KMS-11 (cell line): ENCODE data around the gene INO80C.

Source experiments
- H2AFZ ChIP-seq: fragments of 200-600 bp; sonication (generic); 2 replicates; pipeline ENCODE4 v1.6.1; 2016; ENCODE audit warnings: antibody characterized with exemption, mixed run types, low read depth
- H3K27ac ChIP-seq: fragments of 200-600 bp; sonication (generic); 2 replicates; pipeline ENCODE4 v1.6.1; 2016; ENCODE audit warnings: mild to moderate bottlenecking, mixed run types
- H3K27me3 ChIP-seq: fragments of 200-600 bp; sonication (generic); 2 replicates; pipeline ENCODE4 v1.6.1; 2017; ENCODE audit warnings: mild to moderate bottlenecking, low read depth, mixed run types, moderate library complexity; ENCODE audit not compliant: insufficient read depth
- H3K36me3 ChIP-seq: fragments of 200-600 bp; sonication (generic); 2 replicates; pipeline ENCODE4 v1.6.1; 2017; ENCODE audit warnings: mild to moderate bottlenecking, mixed run types; ENCODE audit not compliant: insufficient read depth
- H3K4me1 ChIP-seq: fragments of 200-600 bp; sonication (generic); 2 replicates; pipeline ENCODE4 v1.6.1; 2016; ENCODE audit warnings: mild to moderate bottlenecking, low read depth, mixed run types; ENCODE audit not compliant: poor library complexity, severe bottlenecking
- H3K4me2 ChIP-seq: fragments of 200-600 bp; sonication (generic); 2 replicates; pipeline ENCODE4 v1.7.0; 2016; ENCODE audit warnings: mild to moderate bottlenecking, mixed run types
- H3K4me3 ChIP-seq: fragments of 200-600 bp; sonication (generic); IDR thresholded peaks from 2 replicates; pipeline ENCODE4 v1.6.1; 2017; ENCODE audit warnings: low read depth, low read length, mixed read lengths; ENCODE audit not compliant: insufficient read depth
- H3K79me2 ChIP-seq: fragments of 200-600 bp; sonication (generic); 2 replicates; pipeline ENCODE4 v1.6.1; 2016; ENCODE audit warnings: low read depth, mixed run types; ENCODE audit not compliant: insufficient read depth
- H3K9ac ChIP-seq: fragments of 200-600 bp; sonication (generic); 2 replicates; pipeline ENCODE4 v1.6.1; 2016; ENCODE audit warnings: mild to moderate bottlenecking, mixed run types
- H4K20me1 ChIP-seq: fragments of 200-600 bp; sonication (generic); 2 replicates; pipeline ENCODE4 v1.6.1; 2016; ENCODE audit warnings: mild to moderate bottlenecking, mixed run types; ENCODE audit not compliant: insufficient read depth
- CTCF ChIP-seq: fragments of 200-600 bp; sonication (generic); conservative IDR thresholded peaks from 2 replicates; pipeline ENCODE4 v1.6.1; 2017; ENCODE audit warnings: low read depth, mild to moderate bottlenecking, antibody characterized with exemption, low read length, moderate library complexity, mixed read lengths

The INO80C gene

DNA sequence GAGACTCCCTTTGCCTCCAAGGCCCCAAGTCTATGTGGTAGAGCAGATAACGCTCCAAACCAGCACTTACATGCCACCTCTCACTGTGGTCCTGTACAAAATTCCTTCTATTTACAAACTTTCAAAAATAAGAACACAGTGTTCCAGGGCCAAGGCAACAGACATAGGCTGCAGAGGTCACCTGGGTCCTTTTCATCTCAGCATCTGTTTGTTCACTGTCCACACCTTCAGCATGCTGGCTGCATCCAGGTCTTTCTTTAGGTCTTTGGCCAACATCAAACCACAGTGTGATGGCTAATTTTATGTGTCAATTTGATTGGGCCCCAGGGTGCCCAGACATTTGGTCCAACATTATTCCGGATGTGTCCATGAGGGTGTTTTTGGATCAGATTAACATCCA lies 20.0 kb upstream of the INO80C start:
- H4K20me1 ChIP-seq = no peaks in the 10 kb centered on the region

GRCh38 chr18:35516789-35517188 lies 19.0 kb upstream of the INO80C start:
- Histone ChIP-seq H3K79me2 (no peaks in the 10 kb centered on the region), H3K27ac (no peak overlapping the region), H3K4me2 (no peak overlapping the region), H3K27me3 (no peaks in the 10 kb centered on the region), H3K36me3 (no peaks in the 10 kb centered on the region), H3K4me3 (no peak overlapping the region), H4K20me1 (no peaks in the 10 kb centered on the region), H3K4me1 (peaks cover 6% of the 10 kb centered on the region), H3K9ac (no peak overlapping the region), H2AFZ (no peak overlapping the region)
- TF ChIP-seq CTCF = no peak

More for the DNA sequence above, 20.0 kb upstream of the INO80C start:
- H3K4me1 ChIP-seq = no peaks in the 10 kb centered on the region
- H3K27me3 ChIP-seq = no peaks in the 10 kb centered on the region
- no peaks in the 10 kb centered on the region for H3K79me2 ChIP-seq
- no peaks in the 10 kb centered on the region for H3K36me3 ChIP-seq
- H3K9ac ChIP-seq = no peak overlapping the region
- no peak overlapping the region for H2AFZ ChIP-seq
- no peak overlapping the region for H3K4me3 ChIP-seq
- TF ChIP-seq CTCF = no peak
- no peak overlapping the region for H3K27ac ChIP-seq
- H3K4me2 ChIP-seq = no peak overlapping the region

DNA sequence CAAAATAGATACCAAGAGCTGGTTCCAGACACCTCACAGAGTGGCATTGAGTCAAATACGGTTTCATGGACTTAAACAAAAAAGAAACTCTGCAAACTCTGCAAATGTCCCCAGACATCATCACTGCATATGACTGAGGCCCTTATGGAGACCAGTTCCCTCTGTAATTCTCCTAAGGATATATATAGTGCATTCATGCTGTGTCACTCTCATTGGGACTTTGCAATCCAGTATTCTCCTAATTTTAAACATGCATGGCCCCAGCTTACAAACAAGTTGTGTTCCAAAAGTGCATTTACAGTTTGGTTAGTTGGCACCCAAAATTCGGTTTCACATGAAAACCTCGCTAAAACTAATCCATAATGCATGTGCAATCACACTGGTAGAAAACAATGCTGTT lies 18.6 kb upstream of the INO80C start:
- no peak for TF ChIP-seq CTCF
- H4K20me1 ChIP-seq = no peaks in the 10 kb centered on the region
- H3K9ac ChIP-seq = no peak overlapping the region
- H3K36me3 ChIP-seq = no peaks in the 10 kb centered on the region
- peaks cover 10% of the 10 kb centered on the region for H3K4me1 ChIP-seq
- H3K27ac ChIP-seq = no peak overlapping the region
- H3K27me3 ChIP-seq = no peaks in the 10 kb centered on the region
- H2AFZ ChIP-seq = no peak overlapping the region
- no peaks in the 10 kb centered on the region for H3K79me2 ChIP-seq
- H3K4me2 ChIP-seq = no peak overlapping the region
- H3K4me3 ChIP-seq = no peak overlapping the region

- H3K36me3 ChIP-seq = no peaks in the 10 kb centered on the region
- H3K4me2 ChIP-seq = no peak overlapping the region
- H3K4me3 ChIP-seq = no peak overlapping the region
- H3K9ac ChIP-seq = no peak overlapping the region
- H3K79me2 ChIP-seq = no peaks in the 10 kb centered on the region
- TF ChIP-seq CTCF = no peak
- no peaks in the 10 kb centered on the region for H3K27me3 ChIP-seq
- peaks cover 18% of the 10 kb centered on the region for H3K4me1 ChIP-seq
- no peaks in the 10 kb centered on the region for H4K20me1 ChIP-seq
- no peak overlapping the region for H2AFZ ChIP-seq
- no peak overlapping the region for H3K27ac ChIP-seq
These were observed 17.8 kb upstream of the INO80C start for GRCh38 chr18:35515460-35516130.
